ENCODE measurements around the gene OR51F1. TPM values are rescaled to one million over a fixed set of nuclear protein-coding genes. Genes with fewer than 3 reads are reported as not detected.

OR51F1 gene
- total and polyA plus RNA-seq, 7 experiments from 2014 or later, result not detected

GRCh38 chr11:4797206-4797605 lies 27.5 kb upstream of the OR51F1 start:
- Histone ChIP-seq H3K36me3 (ENCODE audit: control insufficient read depth in 2 of 3, insufficient read depth in 3 of 3, low read length in 3 of 3) (no peaks in the 10 kb centered on the region), H3K27ac (ENCODE audit: low read depth, low read length) (no peak overlapping the region), H3K9me3 (ENCODE audit: control insufficient read depth in 2 of 3, low read length in 3 of 3) (no peaks in the 10 kb centered on the region), H3K27me3 (ENCODE audit: control insufficient read depth in 2 of 2, insufficient read depth in 2 of 2, low read length in 2 of 2) (no peaks in the 10 kb centered on the region), H3K4me3 (ENCODE audit: low read length) (no peak overlapping the region), H3K4me1 (ENCODE audit: control insufficient read depth in 2 of 2, insufficient read depth in 2 of 2, low read length in 2 of 2) (no peaks in the 10 kb centered on the region)
- H3K27me3 Mint-ChIP-seq, result peaks cover 0 to 10% (median 6%) of the 10 kb centered on the region in 5 donors
- intact Hi-C loops (cut with micrococcal nuclease), result no loop called here
- H3K9me3 Mint-ChIP-seq, result peaks cover 0 to 2% (median 0%) of the 10 kb centered on the region in 11 donors
- no peaks in the 10 kb centered on the region for H3K4me1 Mint-ChIP-seq
- POLR2A ChIA-PET, result no interaction called here
- ATAC-seq, result no peak
- no peak overlapping the region for H3K27ac Mint-ChIP-seq
- no peaks in the 10 kb centered on the region for H3K36me3 Mint-ChIP-seq
- DNase-seq, result no peak
- CTCF ChIA-PET, result no interaction called here
- no peak overlapping the region for H3K4me3 Mint-ChIP-seq

GRCh38 chr11:4782454-4782853 lies 12.7 kb upstream of the OR51F1 start:
- no peaks in the 10 kb centered on the region for H3K4me1 ChIP-seq (ENCODE audit: control insufficient read depth in 2 of 2, insufficient read depth in 2 of 2, low read length in 2 of 2)
- intact Hi-C loops (cut with micrococcal nuclease), result no loop called here
- no peaks in the 10 kb centered on the region for H3K27me3 ChIP-seq (ENCODE audit: control insufficient read depth in 2 of 2, insufficient read depth in 2 of 2, low read length in 2 of 2)
- POLR2A ChIA-PET, result no interaction called here
- no peak overlapping the region for H3K27ac ChIP-seq (ENCODE audit: low read depth, low read length)
- no peak overlapping the region for H3K27ac Mint-ChIP-seq
- H3K4me3 ChIP-seq (ENCODE audit: low read length), result no peak overlapping the region
- no peaks in the 10 kb centered on the region for H3K36me3 ChIP-seq (ENCODE audit: control insufficient read depth in 2 of 3, insufficient read depth in 3 of 3, low read length in 3 of 3)
- no peak for DNase-seq
- H3K4me3 Mint-ChIP-seq, result no peak overlapping the region
- peaks cover 0 to 22% (median 7%) of the 10 kb centered on the region in 11 donors for H3K9me3 Mint-ChIP-seq
- H3K4me1 Mint-ChIP-seq, result no peaks in the 10 kb centered on the region
- no peak for ATAC-seq
- peaks cover 0 to 28% (median 15%) of the 10 kb centered on the region in 5 donors for H3K27me3 Mint-ChIP-seq
- H3K36me3 Mint-ChIP-seq, result peaks cover 0 to 6% (median 0%) of the 10 kb centered on the region in 5 donors
- H3K9me3 ChIP-seq (ENCODE audit: control insufficient read depth in 2 of 3, low read length in 3 of 3), result no peaks in the 10 kb centered on the region
- CTCF ChIA-PET, result no interaction called here

GRCh38 chr11:4768094-4768493 lies 1.6 kb downstream of the OR51F1 start:
- ChIA-PET CTCF (no interaction called here), POLR2A (no interaction called here)
- DNase-seq (no peak), ATAC-seq (no peak)
- Mint-ChIP-seq H3K36me3 (no peaks in the 10 kb centered on the region), H3K4me3 (no peak overlapping the region), H3K27ac (no peak overlapping the region), H3K9me3 (no peaks in the 10 kb centered on the region), H3K4me1 (no peaks in the 10 kb centered on the region), H3K27me3 (peaks cover 0 to 23% (median 7%) of the 10 kb centered on the region in 5 donors)
- Histone ChIP-seq H3K27me3 (ENCODE audit: control insufficient read depth in 2 of 2, insufficient read depth in 2 of 2, low read length in 2 of 2) (no peaks in the 10 kb centered on the region), H3K36me3 (ENCODE audit: control insufficient read depth in 2 of 3, insufficient read depth in 3 of 3, low read length in 3 of 3) (no peaks in the 10 kb centered on the region), H3K27ac (ENCODE audit: low read depth, low read length) (no peak overlapping the region), H3K9me3 (ENCODE audit: control insufficient read depth in 2 of 3, low read length in 3 of 3) (no peaks in the 10 kb centered on the region), H3K4me3 (ENCODE audit: low read length) (no peak overlapping the region), H3K4me1 (ENCODE audit: control insufficient read depth in 2 of 2, insufficient read depth in 2 of 2, low read length in 2 of 2) (no peaks in the 10 kb centered on the region)
- intact Hi-C loops (cut with micrococcal nuclease), result no loop called here

- H3K27me3 ChIP-seq (ENCODE audit: control insufficient read depth in 2 of 2, insufficient read depth in 2 of 2, low read length in 2 of 2), result no peaks in the 10 kb centered on the region
- CTCF ChIA-PET, result interaction anchor here (0.6 kb wide), 1 partner anchor 637 kb away, joined by 3 read pairs; no protein-coding TSS in a partner anchor
- no peak overlapping the region for H3K27ac ChIP-seq (ENCODE audit: low read depth, low read length)
- POLR2A ChIA-PET, result no interaction called here
- H3K36me3 ChIP-seq (ENCODE audit: control insufficient read depth in 2 of 3, insufficient read depth in 3 of 3, low read length in 3 of 3), result no peaks in the 10 kb centered on the region
- Mint-ChIP-seq H3K4me1 (no peaks in the 10 kb centered on the region), H3K36me3 (no peaks in the 10 kb centered on the region), H3K27me3 (peaks cover 0 to 23% (median 7%) of the 10 kb centered on the region in 5 donors), H3K4me3 (no peak overlapping the region), H3K9me3 (no peaks in the 10 kb centered on the region), H3K27ac (no peak overlapping the region)
- DNase-seq (no peak), ATAC-seq (no peak)
- H3K4me3 ChIP-seq (ENCODE audit: low read length), result no peak overlapping the region
- H3K9me3 ChIP-seq (ENCODE audit: control insufficient read depth in 2 of 3, low read length in 3 of 3), result no peaks in the 10 kb centered on the region
- intact Hi-C loops (cut with micrococcal nuclease), result no loop called here
- H3K4me1 ChIP-seq (ENCODE audit: control insufficient read depth in 2 of 2, insufficient read depth in 2 of 2, low read length in 2 of 2), result no peaks in the 10 kb centered on the region
Observed at GRCh38 chr11:4766420-4767043, 3.2 kb downstream of the OR51F1 start.

DNA sequence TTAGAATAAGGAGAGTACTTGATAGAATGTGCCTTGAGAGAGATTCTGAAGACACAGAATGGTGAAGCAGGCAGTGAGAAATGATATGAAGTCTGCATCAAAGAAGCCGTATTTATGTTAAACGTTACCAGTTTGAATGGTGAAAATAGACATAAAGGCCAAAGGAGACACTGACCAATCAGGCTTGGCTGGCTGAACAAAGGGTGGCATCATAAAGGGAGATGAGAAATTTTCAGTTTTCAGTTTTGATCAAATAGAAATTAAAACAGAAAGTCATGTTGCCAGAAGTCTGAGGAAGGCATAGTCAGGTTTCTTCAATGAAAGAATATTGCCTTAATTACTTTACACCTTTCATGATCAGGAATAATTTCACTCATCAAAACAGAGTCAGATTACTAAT lies 6.6 kb downstream of the OR51F1 start:
- H3K4me1 ChIP-seq (ENCODE audit: control insufficient read depth in 2 of 2, insufficient read depth in 2 of 2, low read length in 2 of 2), result no peaks in the 10 kb centered on the region
- intact Hi-C loops (cut with micrococcal nuclease), result no loop called here
- H3K4me1 Mint-ChIP-seq, result no peaks in the 10 kb centered on the region
- H3K27me3 Mint-ChIP-seq, result peaks cover 0 to 10% (median 3%) of the 10 kb centered on the region in 5 donors
- POLR2A ChIA-PET, result no interaction called here
- CTCF ChIA-PET, result no interaction called here
- no peak for ATAC-seq
- H3K9me3 Mint-ChIP-seq, result no peaks in the 10 kb centered on the region
- H3K9me3 ChIP-seq (ENCODE audit: control insufficient read depth in 2 of 3, low read length in 3 of 3), result no peaks in the 10 kb centered on the region
- H3K27ac ChIP-seq (ENCODE audit: low read depth, low read length), result no peak overlapping the region
- no peaks in the 10 kb centered on the region for H3K36me3 ChIP-seq (ENCODE audit: control insufficient read depth in 2 of 3, insufficient read depth in 3 of 3, low read length in 3 of 3)
- H3K36me3 Mint-ChIP-seq, result no peaks in the 10 kb centered on the region
- no peak overlapping the region for H3K27ac Mint-ChIP-seq
- no peak for DNase-seq
- H3K4me3 ChIP-seq (ENCODE audit: low read length), result no peak overlapping the region
- H3K4me3 Mint-ChIP-seq, result no peak overlapping the region
- no peaks in the 10 kb centered on the region for H3K27me3 ChIP-seq (ENCODE audit: control insufficient read depth in 2 of 2, insufficient read depth in 2 of 2, low read length in 2 of 2)

GRCh38 chr11:4751201-4751600 lies 18.5 kb downstream of the OR51F1 start:
- Mint-ChIP-seq H3K36me3 (peaks cover 0 to 4% (median 0%) of the 10 kb centered on the region in 5 donors), H3K4me3 (no peak overlapping the region), H3K27ac (no peak overlapping the region), H3K27me3 (peaks cover 0 to 35% (median 19%) of the 10 kb centered on the region in 5 donors), H3K9me3 (peaks cover 0 to 5% (median 0%) of the 10 kb centered on the region in 11 donors), H3K4me1 (no peaks in the 10 kb centered on the region)
- Histone ChIP-seq H3K4me3 (ENCODE audit: low read length) (no peak overlapping the region), H3K4me1 (ENCODE audit: control insufficient read depth in 2 of 2, insufficient read depth in 2 of 2, low read length in 2 of 2) (no peaks in the 10 kb centered on the region), H3K9me3 (ENCODE audit: control insufficient read depth in 2 of 3, low read length in 3 of 3) (no peaks in the 10 kb centered on the region), H3K27ac (ENCODE audit: low read depth, low read length) (no peak overlapping the region), H3K27me3 (ENCODE audit: control insufficient read depth in 2 of 2, insufficient read depth in 2 of 2, low read length in 2 of 2) (no peaks in the 10 kb centered on the region), H3K36me3 (ENCODE audit: control insufficient read depth in 2 of 3, insufficient read depth in 3 of 3, low read length in 3 of 3) (no peaks in the 10 kb centered on the region)
- ChIA-PET CTCF (no interaction called here), POLR2A (no interaction called here)
- ATAC-seq, result no peak
- intact Hi-C loops (cut with micrococcal nuclease), result no loop called here
- DNase-seq, result no peak

- H3K9me3 Mint-ChIP-seq, result peaks cover 0 to 5% (median 0%) of the 10 kb centered on the region in 11 donors
- H3K27me3 Mint-ChIP-seq, result peaks cover 0 to 44% (median 23%) of the 10 kb centered on the region in 5 donors
- H3K27ac Mint-ChIP-seq, result no peak overlapping the region
- ChIA-PET POLR2A (no interaction called here), CTCF (no interaction called here)
- no peak overlapping the region for H3K4me3 Mint-ChIP-seq
- Histone ChIP-seq H3K9me3 (ENCODE audit: control insufficient read depth in 2 of 3, low read length in 3 of 3) (no peaks in the 10 kb centered on the region), H3K4me3 (ENCODE audit: low read length) (no peak overlapping the region), H3K4me1 (ENCODE audit: control insufficient read depth in 2 of 2, insufficient read depth in 2 of 2, low read length in 2 of 2) (no peaks in the 10 kb centered on the region), H3K27ac (ENCODE audit: low read depth, low read length) (no peak overlapping the region), H3K27me3 (ENCODE audit: control insufficient read depth in 2 of 2, insufficient read depth in 2 of 2, low read length in 2 of 2) (no peaks in the 10 kb centered on the region), H3K36me3 (ENCODE audit: control insufficient read depth in 2 of 3, insufficient read depth in 3 of 3, low read length in 3 of 3) (no peaks in the 10 kb centered on the region)
- H3K4me1 Mint-ChIP-seq, result no peaks in the 10 kb centered on the region
- ATAC-seq, result no peak
- H3K36me3 Mint-ChIP-seq, result peaks cover 0 to 4% (median 0%) of the 10 kb centered on the region in 5 donors
- intact Hi-C loops (cut with micrococcal nuclease), result no loop called here
- no peak for DNase-seq
Observed at GRCh38 chr11:4748438-4748837, 21.3 kb downstream of the OR51F1 start.
